GM19023 (cell line): ENCODE measurements around the gene ARHGEF1.
A peak's percentile ranks its signal among the peaks of the same experiment; 100 is the strongest.

Source experiments
- ATAC-seq: cut with Tn5 transposase; IDR thresholded peaks from one replicate; pipeline ENCODE4 v1.9.1; 2021; ENCODE audit warnings: mild to moderate bottlenecking, moderate library complexity; ENCODE audit not compliant: unreplicated experiment

Gene ARHGEF1, protein sequence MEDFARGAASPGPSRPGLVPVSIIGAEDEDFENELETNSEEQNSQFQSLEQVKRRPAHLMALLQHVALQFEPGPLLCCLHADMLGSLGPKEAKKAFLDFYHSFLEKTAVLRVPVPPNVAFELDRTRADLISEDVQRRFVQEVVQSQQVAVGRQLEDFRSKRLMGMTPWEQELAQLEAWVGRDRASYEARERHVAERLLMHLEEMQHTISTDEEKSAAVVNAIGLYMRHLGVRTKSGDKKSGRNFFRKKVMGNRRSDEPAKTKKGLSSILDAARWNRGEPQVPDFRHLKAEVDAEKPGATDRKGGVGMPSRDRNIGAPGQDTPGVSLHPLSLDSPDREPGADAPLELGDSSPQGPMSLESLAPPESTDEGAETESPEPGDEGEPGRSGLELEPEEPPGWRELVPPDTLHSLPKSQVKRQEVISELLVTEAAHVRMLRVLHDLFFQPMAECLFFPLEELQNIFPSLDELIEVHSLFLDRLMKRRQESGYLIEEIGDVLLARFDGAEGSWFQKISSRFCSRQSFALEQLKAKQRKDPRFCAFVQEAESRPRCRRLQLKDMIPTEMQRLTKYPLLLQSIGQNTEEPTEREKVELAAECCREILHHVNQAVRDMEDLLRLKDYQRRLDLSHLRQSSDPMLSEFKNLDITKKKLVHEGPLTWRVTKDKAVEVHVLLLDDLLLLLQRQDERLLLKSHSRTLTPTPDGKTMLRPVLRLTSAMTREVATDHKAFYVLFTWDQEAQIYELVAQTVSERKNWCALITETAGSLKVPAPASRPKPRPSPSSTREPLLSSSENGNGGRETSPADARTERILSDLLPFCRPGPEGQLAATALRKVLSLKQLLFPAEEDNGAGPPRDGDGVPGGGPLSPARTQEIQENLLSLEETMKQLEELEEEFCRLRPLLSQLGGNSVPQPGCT

DNA sequence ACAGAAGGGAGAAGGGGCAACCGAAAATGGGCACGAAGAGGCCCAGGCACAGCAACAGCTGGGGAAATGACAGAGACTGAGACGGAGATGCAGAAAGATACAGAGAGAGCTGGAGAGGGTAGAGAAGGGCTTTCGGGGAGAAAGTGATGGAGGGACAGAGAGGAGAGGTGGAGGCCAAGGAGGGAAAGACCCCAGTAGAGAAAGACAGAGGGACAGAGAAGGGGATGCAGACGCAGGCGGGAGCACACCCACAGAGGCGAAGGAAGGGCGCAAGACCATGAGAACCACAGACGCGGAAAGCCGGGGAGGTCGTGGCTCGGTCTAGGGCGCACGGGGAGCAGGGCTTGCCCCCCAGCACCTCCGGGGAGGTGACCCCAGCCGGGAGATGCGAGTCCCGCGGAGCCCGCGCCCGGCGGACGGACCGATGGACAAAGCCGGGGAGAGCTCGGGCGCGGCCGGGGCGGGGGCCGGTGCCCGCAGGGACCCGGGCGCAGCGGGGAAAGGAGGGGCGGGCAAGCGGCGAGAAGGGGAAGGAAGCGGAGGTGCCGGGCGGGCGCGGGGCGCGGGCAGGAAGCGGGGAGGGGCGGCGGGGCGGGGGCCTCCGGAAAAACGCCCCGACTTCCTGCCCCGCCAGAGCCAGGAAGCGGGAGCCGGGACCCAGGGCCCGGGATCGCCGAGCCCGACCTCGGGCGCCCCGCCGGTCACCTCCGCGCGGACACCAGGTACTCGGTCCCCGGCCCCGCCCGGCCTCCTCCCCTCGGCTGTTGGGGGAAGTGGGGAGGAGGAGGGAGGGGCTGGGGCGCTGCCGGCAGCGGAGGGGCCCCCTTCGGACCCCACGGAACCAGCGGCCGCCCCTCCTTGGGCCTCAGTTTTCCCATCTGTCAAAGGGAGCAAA lies at the start of gene ARHGEF1:
Gene ARHGEF1, plus strand, starts transcription at position 617 of the 895 bp plus-strand sequence. CDS start 4,899 bp downstream, outside the sequence.
- no peak for ATAC-seq

GRCh38 chr19:41837981-41838708 lies 44.8 kb upstream of the ARHGEF1 start:
- no peak for ATAC-seq

GRCh38 chr19:41839211-41839610 lies 43.8 kb upstream of the ARHGEF1 start:
- no peak for ATAC-seq

DNA sequence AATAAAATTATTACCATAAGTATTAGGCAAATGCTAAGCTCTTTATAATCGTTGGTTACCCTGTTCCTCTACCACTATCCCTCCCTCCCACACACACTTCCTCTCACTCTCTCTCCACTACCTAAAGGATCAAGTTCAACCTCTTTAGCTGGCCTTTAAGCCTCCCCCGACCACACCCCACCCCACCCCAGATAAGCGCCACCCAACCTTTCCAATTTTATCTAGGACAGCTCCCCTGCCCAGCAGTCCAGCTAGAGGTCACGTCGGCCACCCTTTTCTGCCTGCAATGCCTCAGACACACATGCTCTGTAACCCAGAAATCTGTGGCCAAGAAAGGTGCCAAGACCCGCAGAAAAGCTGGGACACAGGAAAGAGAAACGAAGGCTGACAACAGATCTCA lies 39.6 kb upstream of the ARHGEF1 start:
- no peak for ATAC-seq

DNA sequence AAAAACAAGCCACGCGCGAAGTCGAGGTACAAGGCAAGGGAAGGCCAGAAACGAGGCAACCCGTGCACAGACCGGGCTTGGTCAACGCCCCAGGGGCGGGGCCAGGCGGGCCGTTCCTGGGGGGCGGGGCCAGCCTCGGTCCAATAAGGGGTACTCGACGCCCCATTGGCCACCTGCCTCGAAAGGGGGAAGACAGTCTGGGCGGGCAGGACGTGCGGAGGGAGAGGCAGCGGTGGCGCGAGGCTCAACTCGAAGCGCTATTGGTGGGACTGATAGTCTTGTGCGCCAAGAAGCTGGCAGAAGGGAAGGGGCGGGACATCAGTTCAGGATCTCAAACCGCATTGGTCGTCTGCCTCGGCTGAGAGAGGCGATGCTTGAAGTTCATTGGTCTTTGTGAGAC lies 38.4 kb upstream of the ARHGEF1 start, which contains the start of gene LYPD4:
Gene LYPD4, minus strand, starts transcription at position 83 of the 400 bp plus-strand sequence. CDS start 5,398 bp downstream, outside the sequence.
- ATAC-seq: no peak

DNA sequence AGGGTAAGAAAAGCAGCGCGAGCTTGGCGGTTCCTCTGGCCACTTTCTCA lies 38.2 kb upstream of the ARHGEF1 start, which contains the start of gene DMRTC2:
Gene DMRTC2, plus strand, starts transcription at position 42 of the 50 bp plus-strand sequence. CDS start 2,387 bp downstream, outside the sequence.
- ATAC-seq: no peak

GRCh38 chr19:41845051-41845590 lies 37.9 kb upstream of the ARHGEF1 start:
- ATAC-seq: no peak

DNA sequence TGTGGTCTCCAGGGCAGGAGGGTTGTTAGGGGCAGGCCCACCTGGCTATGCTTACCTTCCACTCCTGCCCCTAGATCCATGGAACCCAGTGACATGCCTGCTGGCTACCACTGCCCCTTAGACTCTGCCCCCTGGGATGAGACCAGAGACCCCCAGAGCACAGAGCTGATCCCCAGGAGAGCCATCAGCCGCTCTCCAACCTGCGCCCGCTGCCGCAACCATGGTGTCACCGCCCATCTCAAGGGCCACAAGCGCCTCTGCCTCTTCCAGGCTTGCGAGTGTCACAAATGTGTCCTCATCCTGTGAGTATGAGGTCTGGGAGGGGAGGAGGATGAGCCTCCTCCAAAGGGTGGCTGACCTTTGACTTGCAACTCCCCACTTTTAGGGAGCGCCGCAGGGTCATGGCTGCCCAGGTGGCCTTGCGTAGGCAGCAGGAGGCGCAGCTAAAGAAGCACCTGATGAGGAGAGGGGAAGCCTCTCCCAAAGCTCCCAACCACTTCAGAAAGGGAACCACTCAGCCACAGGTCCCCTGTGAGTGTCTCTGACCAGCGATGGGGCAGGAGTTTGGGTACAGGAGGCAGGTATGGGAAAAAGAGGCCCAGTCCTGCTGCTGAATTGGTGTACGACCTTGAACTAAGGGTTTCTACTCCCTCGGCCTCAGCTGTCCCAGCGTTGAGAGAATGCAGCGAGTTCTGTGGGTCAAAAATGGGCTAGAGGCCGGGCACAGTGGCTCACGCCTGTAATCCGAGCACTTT lies 35.5 kb upstream of the ARHGEF1 start:
- ATAC-seq: no peak

DNA sequence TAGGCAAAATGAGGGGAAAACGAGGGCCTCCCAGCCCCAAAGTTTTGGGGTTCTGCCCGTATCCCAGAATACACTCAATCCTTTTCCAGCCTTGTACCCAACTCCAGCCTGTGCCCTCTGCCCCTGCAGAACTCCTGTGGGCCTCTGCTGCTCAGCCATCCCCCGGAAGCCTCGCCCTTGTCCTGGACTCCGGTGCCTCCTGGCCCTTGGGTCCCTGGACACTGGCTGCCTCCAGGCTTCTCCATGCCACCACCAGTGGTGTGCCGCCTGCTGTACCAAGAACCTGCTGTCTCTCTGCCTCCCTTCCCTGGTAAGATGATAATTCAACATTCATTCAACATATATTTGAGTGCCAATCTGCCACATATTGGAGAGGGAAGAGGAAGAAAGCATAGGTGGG lies 34.3 kb upstream of the ARHGEF1 start:
- ATAC-seq: no peak

DNA sequence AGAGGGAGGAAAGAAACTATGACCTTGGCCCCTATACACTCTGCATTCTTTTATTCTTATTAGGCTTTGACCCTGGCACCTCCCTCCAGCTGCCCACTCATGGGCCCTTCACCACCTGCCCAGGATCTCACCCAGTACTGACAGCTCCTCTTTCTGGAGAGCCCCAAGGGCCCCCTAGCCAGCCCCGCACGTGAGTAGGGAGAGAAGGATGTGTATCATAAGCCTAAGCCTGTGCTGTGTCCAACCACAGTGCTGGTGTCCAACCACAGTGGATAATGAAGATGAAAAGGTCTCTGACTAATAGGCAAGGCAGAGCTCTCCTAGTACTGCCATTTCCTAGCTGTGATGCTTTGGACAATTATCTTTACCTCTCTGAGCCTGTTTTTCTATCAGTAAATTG lies 33.9 kb upstream of the ARHGEF1 start:
- ATAC-seq: no peak

GRCh38 chr19:41850381-41850780 lies 32.6 kb upstream of the ARHGEF1 start:
- ATAC-seq: no peak

DNA sequence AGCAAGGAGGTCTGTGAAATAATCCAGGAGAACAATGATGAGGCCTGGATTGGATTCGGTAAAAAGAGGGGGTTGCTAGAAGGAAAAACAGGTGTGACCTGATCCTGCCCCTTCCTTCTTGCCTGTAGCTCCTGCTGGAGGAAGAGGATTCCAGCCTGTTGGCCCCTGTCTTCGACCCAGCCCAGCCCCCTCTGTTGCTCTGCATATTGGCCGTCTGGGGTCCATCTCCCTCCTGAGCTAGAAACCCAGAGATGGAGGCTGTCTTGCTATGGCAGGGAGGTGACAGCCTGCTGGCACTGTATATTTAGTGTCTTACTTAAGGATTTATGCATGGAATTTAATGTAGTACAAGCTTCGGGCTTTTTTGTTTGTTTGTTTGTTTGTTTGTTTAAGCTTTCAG lies 31.5 kb upstream of the ARHGEF1 start:
- ATAC-seq: no peak

GRCh38 chr19:41853344-41853743 lies 29.6 kb upstream of the ARHGEF1 start:
- no peak for ATAC-seq

DNA sequence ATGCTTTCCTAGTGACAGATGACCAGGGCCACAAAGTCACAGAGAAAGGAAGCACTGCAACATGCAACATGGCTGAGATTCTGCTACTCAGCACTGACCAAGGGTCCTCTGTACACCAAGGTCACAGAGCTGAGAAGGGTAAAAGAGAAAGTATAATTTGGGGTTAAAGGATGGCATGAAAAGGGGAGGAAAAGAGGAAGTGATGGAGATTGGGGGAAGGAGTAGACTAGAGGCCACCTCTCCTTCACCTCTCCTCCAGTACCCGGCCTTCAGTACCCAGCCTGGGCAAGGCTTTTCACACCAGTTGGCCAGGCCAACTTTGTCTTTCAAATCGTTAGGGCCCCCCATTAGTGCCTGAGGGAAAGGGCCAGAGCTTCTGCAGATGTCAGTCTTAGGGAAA lies 29.2 kb upstream of the ARHGEF1 start:
- no peak for ATAC-seq

- ATAC-seq: no peak
Observed at GRCh38 chr19:41859213-41859617, 23.8 kb upstream of the ARHGEF1 start.

DNA sequence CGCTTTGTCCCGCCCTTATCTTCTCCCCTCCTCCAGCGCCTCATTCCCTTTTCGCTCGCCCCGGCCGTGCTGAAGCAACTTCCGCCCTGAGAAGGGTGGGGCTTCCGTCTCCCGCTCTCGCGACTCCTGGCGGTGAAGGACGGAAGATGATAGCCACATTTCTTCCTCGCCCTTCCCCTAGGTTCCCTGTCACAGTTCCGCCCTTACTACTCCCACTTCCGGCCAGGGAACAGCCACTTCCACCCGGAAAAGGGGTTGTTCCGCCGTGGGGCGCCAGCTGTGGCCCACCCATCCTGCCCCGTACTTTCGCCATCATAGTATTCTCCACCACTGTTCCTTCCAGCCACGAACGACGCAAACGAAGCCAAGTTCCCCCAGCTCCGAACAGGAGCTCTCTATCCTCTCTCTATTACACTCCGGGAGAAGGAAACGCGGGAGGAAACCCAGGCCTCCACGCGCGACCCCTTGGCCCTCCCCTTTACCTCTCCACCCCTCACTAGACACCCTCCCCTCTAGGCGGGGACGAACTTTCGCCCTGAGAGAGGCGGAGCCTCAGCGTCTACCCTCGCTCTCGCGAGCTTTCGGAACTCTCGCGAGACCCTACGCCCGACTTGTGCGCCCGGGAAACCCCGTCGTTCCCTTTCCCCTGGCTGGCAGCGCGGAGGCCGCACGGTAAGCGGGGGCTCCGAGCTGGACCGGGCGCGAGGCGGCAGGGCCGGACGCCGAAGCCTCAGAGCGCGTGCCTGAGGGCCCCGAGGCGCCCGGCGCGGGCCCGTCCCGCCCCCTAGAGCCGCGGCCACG lies 23.2 kb upstream of the ARHGEF1 start, which contains the start of gene RPS19:
Gene RPS19, plus strand, starts transcription at position 638 of the 801 bp plus-strand sequence. CDS start 520 bp downstream, outside the sequence.
- ATAC-seq: peak; percentile 81

DNA sequence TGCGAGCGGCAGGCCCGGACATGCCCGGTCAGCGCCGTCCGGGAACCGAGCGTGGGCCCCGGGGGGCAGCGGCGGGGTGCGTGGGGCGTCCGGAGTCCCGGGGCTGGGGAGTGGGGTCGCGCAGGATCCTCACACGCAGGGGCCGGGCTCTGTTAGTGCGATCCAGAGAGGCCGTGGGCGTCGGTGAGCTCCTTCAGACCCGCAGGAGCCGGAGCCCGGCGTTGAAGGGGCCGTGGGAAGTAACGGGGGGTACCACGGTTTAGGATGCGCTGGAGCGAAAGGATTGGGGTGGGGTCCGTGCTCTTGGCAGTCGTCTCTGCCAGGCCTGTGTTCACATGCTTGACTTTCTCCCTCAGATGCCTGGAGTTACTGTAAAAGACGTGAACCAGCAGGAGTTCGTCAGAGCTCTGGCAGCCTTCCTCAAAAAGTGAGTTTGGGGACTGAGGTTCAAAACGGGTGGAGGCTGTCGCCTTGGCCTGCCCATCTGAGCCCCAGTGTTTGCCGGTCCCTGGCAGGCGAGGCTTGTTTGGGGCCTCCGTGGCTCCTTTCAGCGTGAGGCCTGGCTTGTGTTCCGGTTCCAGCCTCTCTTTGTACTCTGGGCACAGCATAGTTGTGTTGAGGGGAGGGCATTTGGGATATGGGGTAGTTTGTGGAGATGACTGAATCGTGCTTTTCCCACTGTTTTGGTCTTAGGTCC lies 22.4 kb upstream of the ARHGEF1 start:
- ATAC-seq: no peak
